ENCODE measurements around the gene TMC1. TPM values are rescaled to one million over a fixed set of nuclear protein-coding genes. Genes with fewer than 3 reads are reported as not detected.
A peak's percentile ranks its signal among the peaks of the same experiment; 100 is the strongest.

TMC1 gene
- total RNA-seq, 4 donors from 2014 or later: 0.32 TPM; not detected in 3

DNA sequence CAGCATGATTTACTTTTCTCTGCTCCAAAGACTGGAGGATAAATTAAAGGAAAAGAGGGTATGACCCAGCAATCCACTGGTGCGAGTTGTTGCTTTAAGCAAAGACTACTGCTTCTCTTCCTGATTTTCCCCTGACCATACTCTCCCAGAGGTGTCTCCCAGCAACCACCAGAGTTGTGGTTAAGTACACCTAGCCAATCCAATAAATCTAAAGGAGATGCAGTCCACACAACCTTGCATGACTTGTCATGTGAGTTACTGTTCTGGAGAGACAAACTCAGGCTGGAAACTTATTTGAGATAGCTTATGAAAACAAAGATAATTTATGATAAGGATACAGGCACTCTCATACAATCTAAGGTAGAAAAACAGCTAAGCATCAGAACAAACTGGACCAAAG lies 11.9 kb downstream of the TMC1 start:
- H3K27me3 ChIP-seq: no peaks in the 10 kb centered on the region
- intact Hi-C loops (cut with DNase I; ENCODE audit: low total_unique reads): no loop called here
- no peak overlapping the region for H3K4me3 ChIP-seq
- H3K27ac ChIP-seq: peak overlapping the region; percentile 19 to 53 (median 38)
- WGBS, 2 donors (ENCODE audit: low coverage in 1 of 2): 26 to 83% methylated on average over 1 of the region's 1 CpG
- no peaks in the 10 kb centered on the region for H3K36me3 ChIP-seq
- no peak for DNase-seq
- no peaks in the 10 kb centered on the region for H3K9me3 ChIP-seq
- in situ Hi-C loops (cut with MboI; ENCODE audit: low pct_ligation_motif_present in 1 of 4, low pct_unique_long_range_greater_than_20kb in 1 of 4, low sequenced_read_pairs in 3 of 4): no loop called here
- peaks cover 0 to 11% (median under 1%) of the 10 kb centered on the region in 4 donors for H3K4me1 ChIP-seq
- TF ChIP-seq, protein P1, sequence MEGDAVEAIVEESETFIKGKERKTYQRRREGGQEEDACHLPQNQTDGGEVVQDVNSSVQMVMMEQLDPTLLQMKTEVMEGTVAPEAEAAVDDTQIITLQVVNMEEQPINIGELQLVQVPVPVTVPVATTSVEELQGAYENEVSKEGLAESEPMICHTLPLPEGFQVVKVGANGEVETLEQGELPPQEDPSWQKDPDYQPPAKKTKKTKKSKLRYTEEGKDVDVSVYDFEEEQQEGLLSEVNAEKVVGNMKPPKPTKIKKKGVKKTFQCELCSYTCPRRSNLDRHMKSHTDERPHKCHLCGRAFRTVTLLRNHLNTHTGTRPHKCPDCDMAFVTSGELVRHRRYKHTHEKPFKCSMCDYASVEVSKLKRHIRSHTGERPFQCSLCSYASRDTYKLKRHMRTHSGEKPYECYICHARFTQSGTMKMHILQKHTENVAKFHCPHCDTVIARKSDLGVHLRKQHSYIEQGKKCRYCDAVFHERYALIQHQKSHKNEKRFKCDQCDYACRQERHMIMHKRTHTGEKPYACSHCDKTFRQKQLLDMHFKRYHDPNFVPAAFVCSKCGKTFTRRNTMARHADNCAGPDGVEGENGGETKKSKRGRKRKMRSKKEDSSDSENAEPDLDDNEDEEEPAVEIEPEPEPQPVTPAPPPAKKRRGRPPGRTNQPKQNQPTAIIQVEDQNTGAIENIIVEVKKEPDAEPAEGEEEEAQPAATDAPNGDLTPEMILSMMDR (IDR thresholded peaks at IDR 0.05): no peak
- peak; percentile 16 to 58 (median 34) for TF ChIP-seq POLR2AphosphoS5 (IDR thresholded peaks at IDR 0.05)
- TF ChIP-seq EP300 (IDR thresholded peaks at IDR 0.05; ENCODE audit: low read depth): no peak
- TF ChIP-seq POLR2A (IDR thresholded peaks at IDR 0.05): no peak

DNA sequence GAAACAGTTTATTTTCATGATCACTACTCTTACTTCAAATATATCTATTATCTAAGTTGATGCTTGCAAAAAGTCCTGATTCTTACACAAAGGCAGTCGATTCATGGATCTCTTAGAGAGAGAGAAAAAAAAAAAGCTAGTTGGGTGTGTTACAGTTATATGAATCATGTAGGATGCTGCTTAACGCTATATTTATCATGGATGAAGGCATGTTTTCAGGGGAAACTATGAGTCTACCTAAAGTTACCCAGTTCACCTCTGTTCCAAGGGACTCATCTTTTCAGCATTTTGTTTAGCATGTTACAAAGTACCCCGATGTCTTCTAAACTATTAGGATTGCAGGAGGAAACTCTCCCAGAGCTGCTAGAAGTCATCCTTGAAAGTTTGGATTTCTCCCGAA lies 13.5 kb downstream of the TMC1 start:
- H3K27me3 ChIP-seq: no peaks in the 10 kb centered on the region
- DNase-seq: no peak
- intact Hi-C loops (cut with DNase I; ENCODE audit: low total_unique reads): no loop called here
- no peaks in the 10 kb centered on the region for H3K36me3 ChIP-seq
- H3K9me3 ChIP-seq: no peaks in the 10 kb centered on the region
- H3K4me1 ChIP-seq: peaks cover 0 to 11% (median 0%) of the 10 kb centered on the region in 4 donors
- H3K27ac ChIP-seq: no peak overlapping the region
- no peak overlapping the region for H3K4me3 ChIP-seq
- in situ Hi-C loops (cut with MboI; ENCODE audit: low pct_ligation_motif_present in 1 of 4, low pct_unique_long_range_greater_than_20kb in 1 of 4, low sequenced_read_pairs in 3 of 4): no loop called here
- no peak for TF ChIP-seq POLR2AphosphoS5 (IDR thresholded peaks at IDR 0.05)
- 80 to 81% methylated on average over 4 of the region's 4 CpGs for WGBS, 2 donors (ENCODE audit: low coverage in 1 of 2)

DNA sequence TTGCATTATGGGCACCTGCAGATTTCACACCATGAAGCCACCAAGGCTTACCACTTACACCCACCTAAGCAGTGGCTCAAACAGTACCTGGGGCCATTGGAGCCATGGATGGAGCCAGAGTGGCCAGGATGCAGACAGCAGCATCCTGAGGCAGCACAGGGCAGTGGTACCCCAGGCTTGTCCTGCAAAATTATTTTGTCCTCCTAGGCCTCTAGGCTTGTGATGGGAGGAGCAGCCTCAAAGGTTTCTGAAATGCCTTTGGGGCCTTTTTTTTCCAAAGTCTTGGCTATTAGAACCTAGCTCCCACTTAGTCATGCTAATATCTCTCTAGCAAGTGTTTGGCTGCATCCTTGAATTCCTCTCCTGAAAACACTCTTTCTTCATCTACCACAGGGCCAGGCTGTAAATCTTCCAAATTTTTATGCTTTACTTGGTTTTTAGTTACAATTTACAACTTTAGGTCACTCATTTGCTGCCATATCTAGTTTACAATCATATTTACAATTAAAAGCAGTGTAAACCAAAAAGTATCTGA lies 15.7 kb downstream of the TMC1 start:
- intact Hi-C loops (cut with DNase I; ENCODE audit: low total_unique reads) (no loop called here), in situ Hi-C loops (cut with MboI; ENCODE audit: low pct_ligation_motif_present in 1 of 4, low pct_unique_long_range_greater_than_20kb in 1 of 4, low sequenced_read_pairs in 3 of 4) (no loop called here)
- no peak overlapping the region for H3K4me3 ChIP-seq
- TF ChIP-seq POLR2AphosphoS5 (IDR thresholded peaks at IDR 0.05) (no peak), EP300 (IDR thresholded peaks at IDR 0.05; ENCODE audit: low read depth) (no peak), POLR2A (IDR thresholded peaks at IDR 0.05) (no peak)
- TF ChIP-seq, protein P1 (IDR thresholded peaks at IDR 0.05): no peak
- no peaks in the 10 kb centered on the region for H3K36me3 ChIP-seq
- H3K4me1 ChIP-seq: peaks cover 0 to 14% (median 0%) of the 10 kb centered on the region in 4 donors
- DNase-seq: no peak
- no peaks in the 10 kb centered on the region for H3K27me3 ChIP-seq
- no peaks in the 10 kb centered on the region for H3K9me3 ChIP-seq
- no peak overlapping the region for H3K27ac ChIP-seq

DNA sequence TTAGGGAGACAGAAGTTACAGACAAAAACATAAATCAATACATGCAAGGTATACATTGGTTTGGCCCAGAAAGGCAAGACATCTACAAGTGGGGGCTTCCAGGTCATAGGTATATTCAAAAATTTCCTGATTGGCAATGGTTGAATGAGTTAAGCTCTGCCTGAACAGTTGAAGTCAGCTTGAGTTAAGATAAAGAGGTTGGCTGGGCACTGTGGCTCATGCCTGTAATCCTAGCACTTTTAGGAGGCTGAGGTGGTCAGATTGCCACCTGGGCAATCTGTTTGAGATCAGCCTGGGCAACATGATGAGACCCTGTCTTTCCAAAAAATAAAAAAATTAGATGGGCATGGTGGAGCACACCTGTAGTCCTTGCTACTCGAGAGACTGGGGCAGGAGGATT lies 16.3 kb downstream of the TMC1 start:
- Histone ChIP-seq H3K9me3 (no peaks in the 10 kb centered on the region), H3K27ac (no peak overlapping the region), H3K4me1 (peaks cover 0 to 16% (median 0%) of the 10 kb centered on the region in 4 donors), H3K27me3 (no peaks in the 10 kb centered on the region), H3K4me3 (no peak overlapping the region), H3K36me3 (no peaks in the 10 kb centered on the region)
- intact Hi-C loops (cut with DNase I; ENCODE audit: low total_unique reads): no loop called here
- TF ChIP-seq POLR2AphosphoS5 (IDR thresholded peaks at IDR 0.05) (no peak), EP300 (IDR thresholded peaks at IDR 0.05; ENCODE audit: low read depth) (no peak), POLR2A (IDR thresholded peaks at IDR 0.05) (no peak)
- TF ChIP-seq, protein P1 (IDR thresholded peaks at IDR 0.05): no peak
- DNase-seq: no peak
- in situ Hi-C loops (cut with MboI; ENCODE audit: low pct_ligation_motif_present in 1 of 4, low pct_unique_long_range_greater_than_20kb in 1 of 4, low sequenced_read_pairs in 3 of 4): no loop called here
- 90% methylated on average over 1 of the region's 1 CpG; no CpG with 5 or more reads in 1 of the 2 donors for WGBS, 2 donors (ENCODE audit: low coverage in 1 of 2)

All from transverse colon (tissue), 4 donors.